OCI-LY3 (cell line): ENCODE data around the gene ETV7.

Experiments
- CTCF ChIP-seq: fragments of 200-600, 300-600 bp; sonication (generic); IDR thresholded peaks from 2 replicates; pipeline ENCODE4 v1.5.1; 2014; ENCODE audit warnings: antibody characterized with exemption, low read length, low read depth
- EZH2phosphoT487 ChIP-seq: fragments of 200-600 bp; shearing (Covaris generic); IDR thresholded peaks from 2 replicates; pipeline ENCODE4 v1.6.1; 2018; ENCODE audit warnings: antibody characterized with exemption, mixed run types, low read depth

DNA sequence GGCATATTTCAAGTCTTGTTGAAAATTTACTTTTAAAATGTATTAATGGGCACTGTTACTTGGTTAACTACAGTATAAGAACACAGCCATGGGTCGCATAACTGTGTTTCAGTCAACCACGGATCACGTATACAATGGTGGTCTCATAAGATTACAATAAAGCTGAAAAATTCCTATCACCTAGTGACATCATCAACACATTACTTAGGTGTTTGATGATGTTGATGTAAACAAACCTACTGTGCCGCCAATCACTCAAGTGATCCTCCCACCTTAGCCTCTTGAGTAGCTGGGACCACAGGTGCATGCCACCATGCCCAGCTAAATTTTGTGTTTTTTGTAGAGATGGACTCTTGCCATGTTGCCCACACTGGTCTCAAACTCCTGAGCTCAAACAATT lies 16.7 kb upstream of the ETV7 start:
- TF ChIP-seq CTCF (no peak), EZH2phosphoT487 (no peak)
